ENCODE results near the gene ADCYAP1R1. TPM values are rescaled to one million over a fixed set of nuclear protein-coding genes. Genes with fewer than 3 reads are reported as not detected.

Gene ADCYAP1R1
- total and polyA plus RNA-seq, 5 donors from 2014 or later = not detected

DNA sequence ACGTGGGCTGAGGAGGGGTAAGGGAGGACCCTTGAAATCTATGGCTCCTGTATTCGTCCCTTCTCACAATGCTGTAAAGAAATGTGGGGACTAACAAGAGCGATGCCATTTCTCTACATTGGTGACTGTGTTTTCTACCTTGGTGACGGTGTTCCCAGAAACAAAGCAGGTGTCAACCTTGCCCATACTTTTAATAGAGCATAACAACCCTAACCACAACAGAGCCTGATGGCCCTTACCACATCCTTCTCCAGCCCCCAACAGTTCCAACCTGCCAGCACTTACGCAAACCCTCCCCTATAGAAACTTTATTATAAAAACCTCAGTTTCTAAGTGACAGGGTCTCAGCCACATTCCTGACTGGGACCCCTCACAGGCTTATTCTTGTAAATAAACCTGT lies 28.2 kb upstream of the ADCYAP1R1 start:
- Histone ChIP-seq H3K27ac (ENCODE audit: insufficient read depth, low read length, poor library complexity, severe bottlenecking) (peak overlapping the region; percentile 52), H3K36me3 (ENCODE audit: control insufficient read depth, insufficient read depth, low read length) (no peaks in the 10 kb centered on the region), H3K9me3 (ENCODE audit: control insufficient read depth in 2 of 2, low read length in 2 of 2) (no peaks in the 10 kb centered on the region), H3K4me1 (ENCODE audit: control insufficient read depth, insufficient read depth, low read length, poor library complexity, severe bottlenecking) (peaks cover 37% of the 10 kb centered on the region), H3K27me3 (ENCODE audit: control insufficient read depth, insufficient read depth, low read length) (no peaks in the 10 kb centered on the region), H3K4me3 (ENCODE audit: low read depth, low read length) (no peak overlapping the region)
- Mint-ChIP-seq H3K4me3 (peak overlapping the region in 2 of 4 donors; percentile 54 to 62), H3K36me3 (no peaks in the 10 kb centered on the region), H3K27ac (peak overlapping the region; percentile 86 to 93 (median 89)), H3K4me1 (peaks cover 0 to 70% (median 16%) of the 10 kb centered on the region in 4 donors), H3K27me3 (no peaks in the 10 kb centered on the region), H3K9me3 (peaks cover 0 to 10% (median 0%) of the 10 kb centered on the region in 7 donors)
- ATAC-seq (ENCODE audit: low read depth in 2 of 2) = peak; percentile 76 to 80
- DNase-seq = peak in 2 of 3 donors; percentile 57 to 84

DNA sequence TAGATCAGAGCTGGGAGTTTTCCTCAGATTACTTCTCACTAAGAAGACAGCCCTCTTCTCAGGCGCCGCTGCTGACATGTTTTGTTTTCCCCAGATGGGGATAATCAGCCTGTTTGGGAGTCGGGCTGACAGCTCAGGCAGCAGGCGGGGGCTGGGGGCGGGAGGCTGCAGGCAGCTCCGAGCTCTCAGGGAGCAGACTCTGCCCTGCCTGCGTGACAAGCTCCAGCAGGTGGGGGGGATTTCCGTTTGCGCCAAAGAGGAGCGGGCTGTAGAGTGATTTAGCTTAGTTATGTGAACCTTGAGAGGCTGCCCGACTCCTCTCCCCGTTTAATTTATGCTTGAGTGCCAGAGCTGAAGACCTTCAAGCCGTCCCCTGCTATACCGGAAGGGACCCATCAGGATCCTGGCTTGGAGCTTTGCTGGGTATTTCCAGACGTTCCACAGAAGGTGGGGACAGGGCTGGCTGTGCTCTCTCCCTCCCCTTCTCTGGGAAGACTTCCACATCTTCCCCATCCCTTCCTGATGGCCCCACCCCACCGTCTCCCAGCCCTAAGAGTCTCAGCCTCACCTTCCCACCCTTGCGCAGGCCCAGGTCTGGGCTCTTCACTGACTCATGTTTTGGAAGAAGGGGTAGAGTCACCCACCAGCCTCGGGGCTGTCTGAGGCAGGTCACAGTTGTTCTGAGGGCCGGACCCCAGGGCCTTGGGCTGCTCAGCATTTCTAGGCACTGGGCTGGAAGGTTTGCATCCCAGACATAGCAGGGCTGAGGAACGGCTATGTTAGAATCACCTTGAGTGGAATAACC lies 24.7 kb upstream of the ADCYAP1R1 start:
- no peak overlapping the region for H3K4me3 Mint-ChIP-seq
- no peaks in the 10 kb centered on the region for H3K27me3 Mint-ChIP-seq
- H3K36me3 ChIP-seq (ENCODE audit: control insufficient read depth, insufficient read depth, low read length) = no peaks in the 10 kb centered on the region
- peaks cover 15% of the 10 kb centered on the region for H3K4me1 ChIP-seq (ENCODE audit: control insufficient read depth, insufficient read depth, low read length, poor library complexity, severe bottlenecking)
- H3K27ac Mint-ChIP-seq = no peak overlapping the region
- no peaks in the 10 kb centered on the region for H3K9me3 ChIP-seq (ENCODE audit: control insufficient read depth in 2 of 2, low read length in 2 of 2)
- H3K9me3 Mint-ChIP-seq = peaks cover 0 to 11% (median 1%) of the 10 kb centered on the region in 7 donors
- DNase-seq (peak in 1 of 3 donors; percentile 18), ATAC-seq (ENCODE audit: low read depth in 2 of 2) (no peak)
- peaks cover 0 to 43% (median 13%) of the 10 kb centered on the region in 4 donors for H3K4me1 Mint-ChIP-seq
- no peak overlapping the region for H3K4me3 ChIP-seq (ENCODE audit: low read depth, low read length)
- no peaks in the 10 kb centered on the region for H3K36me3 Mint-ChIP-seq
- H3K27me3 ChIP-seq (ENCODE audit: control insufficient read depth, insufficient read depth, low read length) = no peaks in the 10 kb centered on the region
- no peak overlapping the region for H3K27ac ChIP-seq (ENCODE audit: insufficient read depth, low read length, poor library complexity, severe bottlenecking)

DNA sequence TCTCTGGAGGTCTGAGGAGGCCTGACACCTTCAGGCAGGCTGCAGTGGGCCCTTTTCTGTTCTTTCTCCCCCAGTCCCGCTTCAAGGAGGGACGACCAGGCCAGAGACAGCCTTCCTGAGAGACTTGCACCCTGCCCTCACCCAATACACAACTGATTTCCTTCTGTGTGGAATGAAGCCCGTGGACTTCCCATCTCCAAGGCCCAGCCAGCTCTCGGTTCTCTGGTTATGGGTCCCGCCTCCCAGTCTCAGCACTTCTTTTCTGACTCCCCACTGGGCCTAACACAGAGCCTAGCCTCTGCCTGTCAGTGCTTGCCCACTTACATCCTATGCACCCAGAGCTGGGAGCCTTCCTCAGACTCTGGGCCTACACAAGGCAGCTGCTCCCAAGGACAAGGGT lies 24.1 kb upstream of the ADCYAP1R1 start:
- no peaks in the 10 kb centered on the region for H3K27me3 ChIP-seq (ENCODE audit: control insufficient read depth, insufficient read depth, low read length)
- no peak for DNase-seq
- no peak for ATAC-seq (ENCODE audit: low read depth in 2 of 2)
- no peaks in the 10 kb centered on the region for H3K9me3 ChIP-seq (ENCODE audit: control insufficient read depth in 2 of 2, low read length in 2 of 2)
- no peaks in the 10 kb centered on the region for H3K36me3 Mint-ChIP-seq
- peaks cover 0 to 38% (median 12%) of the 10 kb centered on the region in 4 donors for H3K4me1 Mint-ChIP-seq
- H3K27me3 Mint-ChIP-seq = no peaks in the 10 kb centered on the region
- no peak overlapping the region for H3K4me3 ChIP-seq (ENCODE audit: low read depth, low read length)
- peaks cover 10% of the 10 kb centered on the region for H3K4me1 ChIP-seq (ENCODE audit: control insufficient read depth, insufficient read depth, low read length, poor library complexity, severe bottlenecking)
- no peak overlapping the region for H3K27ac Mint-ChIP-seq
- H3K36me3 ChIP-seq (ENCODE audit: control insufficient read depth, insufficient read depth, low read length) = no peaks in the 10 kb centered on the region
- peaks cover 0 to 11% (median 1%) of the 10 kb centered on the region in 7 donors for H3K9me3 Mint-ChIP-seq
- no peak overlapping the region for H3K27ac ChIP-seq (ENCODE audit: insufficient read depth, low read length, poor library complexity, severe bottlenecking)
- H3K4me3 Mint-ChIP-seq = no peak overlapping the region

- H3K9me3 ChIP-seq (ENCODE audit: control insufficient read depth in 2 of 2, low read length in 2 of 2) = no peaks in the 10 kb centered on the region
- H3K36me3 ChIP-seq (ENCODE audit: control insufficient read depth, insufficient read depth, low read length) = no peaks in the 10 kb centered on the region
- peaks cover 0 to 11% (median 1%) of the 10 kb centered on the region in 7 donors for H3K9me3 Mint-ChIP-seq
- H3K36me3 Mint-ChIP-seq = no peaks in the 10 kb centered on the region
- DNase-seq (no peak), ATAC-seq (ENCODE audit: low read depth in 2 of 2) (no peak)
- H3K4me3 Mint-ChIP-seq = no peak overlapping the region
- H3K4me3 ChIP-seq (ENCODE audit: low read depth, low read length) = no peak overlapping the region
- H3K4me1 ChIP-seq (ENCODE audit: control insufficient read depth, insufficient read depth, low read length, poor library complexity, severe bottlenecking) = peaks cover 5% of the 10 kb centered on the region
- no peak overlapping the region for H3K27ac ChIP-seq (ENCODE audit: insufficient read depth, low read length, poor library complexity, severe bottlenecking)
- H3K27me3 Mint-ChIP-seq = no peaks in the 10 kb centered on the region
- no peak overlapping the region for H3K27ac Mint-ChIP-seq
- H3K4me1 Mint-ChIP-seq = peaks cover 0 to 33% (median 9%) of the 10 kb centered on the region in 4 donors
- no peaks in the 10 kb centered on the region for H3K27me3 ChIP-seq (ENCODE audit: control insufficient read depth, insufficient read depth, low read length)
Measured at GRCh38 chr7:31028417-31028992, 23.6 kb upstream of the ADCYAP1R1 start.

- no peak overlapping the region for H3K27ac Mint-ChIP-seq
- H3K4me1 Mint-ChIP-seq = peaks cover 0 to 23% (median under 1%) of the 10 kb centered on the region in 4 donors
- H3K9me3 Mint-ChIP-seq = peaks cover 0 to 5% (median 0%) of the 10 kb centered on the region in 7 donors
- H3K27me3 Mint-ChIP-seq = no peaks in the 10 kb centered on the region
- H3K9me3 ChIP-seq (ENCODE audit: control insufficient read depth in 2 of 2, low read length in 2 of 2) = no peaks in the 10 kb centered on the region
- no peak for DNase-seq
- H3K27ac ChIP-seq (ENCODE audit: insufficient read depth, low read length, poor library complexity, severe bottlenecking) = no peak overlapping the region
- H3K36me3 Mint-ChIP-seq = no peaks in the 10 kb centered on the region
- no peak overlapping the region for H3K4me3 Mint-ChIP-seq
- no peak overlapping the region for H3K4me3 ChIP-seq (ENCODE audit: low read depth, low read length)
- ATAC-seq (ENCODE audit: low read depth in 2 of 2) = no peak
- H3K27me3 ChIP-seq (ENCODE audit: control insufficient read depth, insufficient read depth, low read length) = no peaks in the 10 kb centered on the region
- no peaks in the 10 kb centered on the region for H3K36me3 ChIP-seq (ENCODE audit: control insufficient read depth, insufficient read depth, low read length)
- no peaks in the 10 kb centered on the region for H3K4me1 ChIP-seq (ENCODE audit: control insufficient read depth, insufficient read depth, low read length, poor library complexity, severe bottlenecking)
Measured at GRCh38 chr7:31029251-31030042, 22.7 kb upstream of the ADCYAP1R1 start.

GRCh38 chr7:31033674-31034300 lies 18.3 kb upstream of the ADCYAP1R1 start:
- Mint-ChIP-seq H3K27me3 (no peaks in the 10 kb centered on the region), H3K27ac (peak overlapping the region in 1 of 3 donors; percentile 31), H3K4me3 (no peak overlapping the region), H3K9me3 (peaks cover 0 to 2% (median 0%) of the 10 kb centered on the region in 7 donors), H3K36me3 (no peaks in the 10 kb centered on the region), H3K4me1 (no peaks in the 10 kb centered on the region)
- DNase-seq (no peak), ATAC-seq (ENCODE audit: low read depth in 2 of 2) (no peak)
- no peak overlapping the region for H3K4me3 ChIP-seq (ENCODE audit: low read depth, low read length)
- no peaks in the 10 kb centered on the region for H3K9me3 ChIP-seq (ENCODE audit: control insufficient read depth in 2 of 2, low read length in 2 of 2)
- H3K4me1 ChIP-seq (ENCODE audit: control insufficient read depth, insufficient read depth, low read length, poor library complexity, severe bottlenecking) = no peaks in the 10 kb centered on the region
- H3K27ac ChIP-seq (ENCODE audit: insufficient read depth, low read length, poor library complexity, severe bottlenecking) = no peak overlapping the region
- H3K36me3 ChIP-seq (ENCODE audit: control insufficient read depth, insufficient read depth, low read length) = no peaks in the 10 kb centered on the region
- H3K27me3 ChIP-seq (ENCODE audit: control insufficient read depth, insufficient read depth, low read length) = no peaks in the 10 kb centered on the region

DNA sequence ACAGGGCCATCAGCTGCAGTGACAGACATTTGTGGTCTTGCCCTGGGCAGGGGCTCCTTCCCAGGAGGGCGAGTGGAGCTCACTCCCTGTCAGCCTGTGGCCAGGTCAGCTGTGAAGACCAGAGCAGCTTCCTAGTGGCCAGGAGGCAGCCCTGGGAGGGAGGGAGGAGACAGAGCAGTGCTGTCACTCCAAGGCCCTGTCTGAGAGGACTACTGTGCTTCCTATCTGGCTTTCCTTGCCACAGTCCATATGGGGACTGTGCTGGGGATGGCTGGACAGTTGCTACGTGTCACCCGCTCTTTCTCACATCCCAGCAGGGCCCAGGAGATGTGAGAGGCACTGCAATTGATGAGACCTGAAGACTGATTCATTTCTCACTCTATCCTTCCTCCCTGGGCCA lies 15.2 kb upstream of the ADCYAP1R1 start:
- Histone ChIP-seq H3K4me1 (ENCODE audit: control insufficient read depth, insufficient read depth, low read length, poor library complexity, severe bottlenecking) (no peaks in the 10 kb centered on the region), H3K36me3 (ENCODE audit: control insufficient read depth, insufficient read depth, low read length) (no peaks in the 10 kb centered on the region), H3K4me3 (ENCODE audit: low read depth, low read length) (no peak overlapping the region), H3K27ac (ENCODE audit: insufficient read depth, low read length, poor library complexity, severe bottlenecking) (no peak overlapping the region), H3K27me3 (ENCODE audit: control insufficient read depth, insufficient read depth, low read length) (no peaks in the 10 kb centered on the region), H3K9me3 (ENCODE audit: control insufficient read depth in 2 of 2, low read length in 2 of 2) (no peaks in the 10 kb centered on the region)
- Mint-ChIP-seq H3K36me3 (no peaks in the 10 kb centered on the region), H3K9me3 (peaks cover 0 to 2% (median 0%) of the 10 kb centered on the region in 7 donors), H3K4me3 (no peak overlapping the region), H3K27ac (no peak overlapping the region), H3K27me3 (no peaks in the 10 kb centered on the region), H3K4me1 (no peaks in the 10 kb centered on the region)
- ATAC-seq (ENCODE audit: low read depth in 2 of 2) (no peak), DNase-seq (no peak)
